ENCODE results near the gene ZBTB7A. TPM values are rescaled to one million over a fixed set of nuclear protein-coding genes. Genes with fewer than 3 reads are reported as not detected.

ZBTB7A gene
- total and polyA plus RNA-seq, 11 donors, result 14.6 to 65.0 (median 28.6) TPM

DNA sequence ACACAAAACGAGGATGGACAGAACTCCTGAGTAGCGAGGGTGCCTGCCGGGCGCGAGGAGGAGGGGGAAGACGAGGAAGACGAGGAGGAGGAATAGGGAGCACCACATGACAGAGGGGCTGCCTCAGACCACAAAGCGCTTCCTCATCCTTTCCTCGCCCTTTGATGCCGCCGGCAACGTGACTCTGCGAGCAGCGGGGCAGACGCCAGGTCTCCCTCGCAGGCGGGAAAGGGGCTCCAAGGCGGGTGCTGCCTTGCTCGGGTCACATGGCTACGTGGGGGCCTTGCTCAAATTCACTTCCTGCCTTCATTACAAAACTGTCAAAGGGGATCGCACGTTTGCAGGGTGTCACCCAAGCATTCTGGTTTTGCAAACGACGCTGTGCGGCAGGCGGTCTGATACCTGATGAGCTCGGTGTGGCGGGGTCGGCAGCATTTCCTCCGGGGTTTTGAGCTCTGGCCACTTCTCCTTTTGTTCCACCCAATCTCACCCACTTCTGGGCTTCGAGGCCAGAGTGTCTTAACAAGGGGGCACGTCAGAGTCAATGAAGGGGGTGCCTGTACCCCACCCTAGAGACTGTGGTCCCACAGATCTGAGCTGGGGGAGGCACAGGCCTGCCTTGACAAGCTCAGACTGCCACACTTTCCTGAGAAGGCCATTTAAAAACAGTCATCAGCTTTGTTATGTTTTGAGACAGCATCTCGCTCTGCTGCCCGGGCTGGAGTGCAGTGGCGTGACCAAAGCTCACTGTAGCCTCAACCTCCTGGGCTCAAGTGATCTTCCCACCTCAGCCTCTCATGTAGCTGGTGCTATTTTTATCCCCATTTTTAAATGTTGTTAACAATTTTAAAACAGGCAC is 42.3 kb upstream of the ZBTB7A start:
- Histone ChIP-seq H3K9me3 (no peaks in the 10 kb centered on the region), H3K27me3 (no peaks in the 10 kb centered on the region), H3K27ac (peak overlapping the region in 1 of 12 donors; percentile 68), H3K36me3 (peaks cover 0 to 92% (median 80%) of the 10 kb centered on the region in 9 donors), H3K4me3 (no peak overlapping the region), H3K4me1 (peaks cover 0 to 17% (median 7%) of the 10 kb centered on the region in 12 donors)
- intact Hi-C loops (cut with DNase I), result no loop called here
- WGBS, 4 donors, result 79 to 89% (median 85%) methylated on average over 35 of the region's 35 CpGs
- TF ChIP-seq, protein P1, sequence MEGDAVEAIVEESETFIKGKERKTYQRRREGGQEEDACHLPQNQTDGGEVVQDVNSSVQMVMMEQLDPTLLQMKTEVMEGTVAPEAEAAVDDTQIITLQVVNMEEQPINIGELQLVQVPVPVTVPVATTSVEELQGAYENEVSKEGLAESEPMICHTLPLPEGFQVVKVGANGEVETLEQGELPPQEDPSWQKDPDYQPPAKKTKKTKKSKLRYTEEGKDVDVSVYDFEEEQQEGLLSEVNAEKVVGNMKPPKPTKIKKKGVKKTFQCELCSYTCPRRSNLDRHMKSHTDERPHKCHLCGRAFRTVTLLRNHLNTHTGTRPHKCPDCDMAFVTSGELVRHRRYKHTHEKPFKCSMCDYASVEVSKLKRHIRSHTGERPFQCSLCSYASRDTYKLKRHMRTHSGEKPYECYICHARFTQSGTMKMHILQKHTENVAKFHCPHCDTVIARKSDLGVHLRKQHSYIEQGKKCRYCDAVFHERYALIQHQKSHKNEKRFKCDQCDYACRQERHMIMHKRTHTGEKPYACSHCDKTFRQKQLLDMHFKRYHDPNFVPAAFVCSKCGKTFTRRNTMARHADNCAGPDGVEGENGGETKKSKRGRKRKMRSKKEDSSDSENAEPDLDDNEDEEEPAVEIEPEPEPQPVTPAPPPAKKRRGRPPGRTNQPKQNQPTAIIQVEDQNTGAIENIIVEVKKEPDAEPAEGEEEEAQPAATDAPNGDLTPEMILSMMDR (IDR thresholded peaks at IDR 0.05), result no peak
- no peak for TF ChIP-seq POLR2A (IDR thresholded peaks at IDR 0.05)
- ATAC-seq (peak in 1 of 4 donors; percentile 4), DNase-seq (peak in 1 of 5 donors; percentile 22)

- H3K36me3 ChIP-seq, result peaks cover 0 to 92% (median 81%) of the 10 kb centered on the region in 9 donors
- H3K9me3 ChIP-seq, result no peaks in the 10 kb centered on the region
- H3K4me3 ChIP-seq, result no peak overlapping the region
- H3K27me3 ChIP-seq, result no peaks in the 10 kb centered on the region
- DNase-seq, result no peak
- WGBS, 4 donors, result 87 to 100% (median 90%) methylated on average over 1 to 9 of the region's 9 CpGs
- peak overlapping the region in 1 of 12 donors; percentile 75 for H3K27ac ChIP-seq
- intact Hi-C loops (cut with DNase I), result no loop called here
- ATAC-seq, result no peak
- TF ChIP-seq, protein P1 (IDR thresholded peaks at IDR 0.05), result no peak
- no peak for TF ChIP-seq POLR2A (IDR thresholded peaks at IDR 0.05)
- H3K4me1 ChIP-seq, result peaks cover 0 to 9% (median 3%) of the 10 kb centered on the region in 12 donors
These were observed 36.4 kb upstream of the ZBTB7A start for GRCh38 chr19:4103080-4103433.

DNA sequence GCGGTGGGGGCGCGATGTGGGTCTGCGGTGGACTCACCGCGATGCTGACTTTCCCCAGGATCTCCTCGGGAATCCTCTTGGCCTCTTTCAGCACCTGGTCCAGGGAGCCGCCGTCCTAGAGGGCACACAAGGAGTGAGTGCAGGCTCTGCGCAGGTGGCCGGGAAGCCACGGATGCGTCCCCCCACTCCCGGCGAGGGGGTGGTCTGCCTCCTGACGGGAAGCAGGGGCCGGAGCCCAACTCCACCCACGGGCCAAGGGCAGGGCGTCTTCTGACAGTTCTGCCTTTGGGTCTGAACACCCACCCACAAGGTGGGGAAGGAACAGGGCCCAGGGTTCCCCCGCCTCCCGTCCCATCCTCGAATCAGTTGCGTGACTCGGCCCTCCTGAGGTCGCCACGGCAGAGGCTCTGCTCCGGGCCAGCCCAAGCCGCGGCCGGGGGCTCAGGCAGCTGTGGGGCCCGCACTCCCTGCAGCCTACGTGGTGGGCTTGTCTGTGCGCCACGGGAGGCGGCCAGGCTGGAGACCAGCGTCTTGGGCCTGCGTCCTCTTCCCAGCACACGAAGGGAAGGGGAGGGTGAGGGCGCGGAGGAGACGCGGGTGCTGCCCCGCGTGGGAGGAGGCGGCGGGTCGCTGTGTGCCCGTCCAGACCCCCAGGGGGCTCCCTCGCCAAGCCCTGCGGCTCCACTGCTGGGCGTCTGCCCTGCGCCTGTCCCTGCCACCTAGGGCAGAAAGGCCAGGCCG is 35.8 kb upstream of the ZBTB7A start:
- Histone ChIP-seq H3K9me3 (no peaks in the 10 kb centered on the region), H3K36me3 (peaks cover 0 to 92% (median 75%) of the 10 kb centered on the region in 9 donors), H3K4me1 (peaks cover 0 to 14% (median 7%) of the 10 kb centered on the region in 12 donors), H3K4me3 (no peak overlapping the region), H3K27me3 (no peaks in the 10 kb centered on the region), H3K27ac (no peak overlapping the region)
- DNase-seq, result no peak
- no peak for ATAC-seq
- intact Hi-C loops (cut with DNase I), result no loop called here
- no peak for TF ChIP-seq POLR2A (IDR thresholded peaks at IDR 0.05)
- TF ChIP-seq, protein P1 (IDR thresholded peaks at IDR 0.05), result no peak
- 90 to 92% (median 91%) methylated on average over 36 to 53 of the region's 53 CpGs for WGBS, 4 donors

GRCh38 chr19:4101496-4101770 is 34.7 kb upstream of the ZBTB7A start:
- peaks cover 0 to 86% (median 67%) of the 10 kb centered on the region in 9 donors for H3K36me3 ChIP-seq
- WGBS, 4 donors, result 92 to 94% (median 93%) methylated on average over 7 to 10 of the region's 10 CpGs
- TF ChIP-seq, protein P1 (IDR thresholded peaks at IDR 0.05), result no peak
- no peak for TF ChIP-seq POLR2A (IDR thresholded peaks at IDR 0.05)

More at GRCh38 chr19:4101496-4101770, 34.7 kb upstream of the ZBTB7A start:
- Histone ChIP-seq H3K9me3 (no peaks in the 10 kb centered on the region), H3K27me3 (no peaks in the 10 kb centered on the region), H3K4me3 (no peak overlapping the region), H3K27ac (no peak overlapping the region), H3K4me1 (peaks cover 0 to 24% (median 14%) of the 10 kb centered on the region in 12 donors)
- ATAC-seq (no peak), DNase-seq (no peak)
- intact Hi-C loops (cut with DNase I), result no loop called here
